ENCODE data around the gene ACTRT3. TPM values are rescaled to one million over a fixed set of nuclear protein-coding genes. Genes with fewer than 3 reads are reported as not detected.

The ACTRT3 gene
- total RNA-seq = 5.7 and 6.4 TPM in 2 replicates

GRCh38 chr3:169769287-169770181 is at the start of gene ACTRT3:
TSS of gene ACTRT3 (minus strand) at chr3:169769561. CDS start at chr3:169769520, 41 bp downstream.

GRCh38 chr3:169812332-169813235 is 43.2 kb upstream of the ACTRT3 start, which contains the start of the genes LRRC34 and LRRIQ4:
TSS of gene LRRC34 (minus strand) at chr3:169812904. CDS start at chr3:169812548, 356 bp downstream.
TSS of gene LRRIQ4 (plus strand) at chr3:169812870. CDS start at chr3:169821922, 9,052 bp downstream.

GRCh38 chr3:169772897-169773816 is 3.8 kb upstream of the ACTRT3 start, which contains the start of gene MYNN:
TSS of gene MYNN (plus strand) at chr3:169773396. CDS start at chr3:169774296, 900 bp downstream.

GRCh38 chr3:169764882-169765612 is 4.3 kb downstream of the ACTRT3 start, which contains the start of gene TERC:
TSS of gene TERC (minus strand) at chr3:169765060.

Other genes starting within 250 kb of the ACTRT3 start
- gene MECOM, start 105.8 kb downstream of the ACTRT3 start, total RNA-seq = 15.6 and 36.9 TPM in 2 replicates
- gene TERC, start 4.5 kb downstream of the ACTRT3 start, total RNA-seq = 23.9 and 66.4 TPM in 2 replicates
- gene MYNN, start 3.8 kb upstream of the ACTRT3 start, total RNA-seq = 16.7 and 20.1 TPM in 2 replicates
- gene LRRIQ4, start 43.3 kb upstream of the ACTRT3 start, total RNA-seq = 0.07 TPM in 2 replicates
- gene LRRC34, start 43.3 kb upstream of the ACTRT3 start, total RNA-seq = 1.3 and 1.8 TPM in 2 replicates
- gene LRRC31, start 100.4 kb upstream of the ACTRT3 start, total RNA-seq = not detected in 2 replicates
- gene SAMD7, start 142.0 kb upstream of the ACTRT3 start, total RNA-seq = not detected in 2 replicates
- 65.8 and 69.6 TPM in 2 replicates for gene SEC62, start 197.2 kb upstream of the ACTRT3 start, total RNA-seq

All from smooth muscle cell of the pulmonary artery (primary cell).